WI38 (cell line): ENCODE results near the gene UFD1.

ENCODE experiments used
- H3K4me3 ChIP-seq: 2 replicates; pipeline ENCODE4 v1.5.1; 2011; ENCODE audit warnings: low read depth, mild to moderate bottlenecking, control low read depth, low read length
- CTCF ChIP-seq: IDR thresholded peaks from 2 replicates; pipeline ENCODE4 v1.5.1; 2012; ENCODE audit warnings: low read depth, mild to moderate bottlenecking, control low read depth, low read length

Gene UFD1

GRCh38 chr22:19506212-19506611 is 27.2 kb upstream of the UFD1 start:
- no peak overlapping the region for H3K4me3 ChIP-seq
- no peak for TF ChIP-seq CTCF

GRCh38 chr22:19505735-19506126 is 26.7 kb upstream of the UFD1 start:
- H3K4me3 ChIP-seq: no peak overlapping the region
- TF ChIP-seq CTCF: no peak

GRCh38 chr22:19504900-19505734 is 26.1 kb upstream of the UFD1 start:
- TF ChIP-seq CTCF: no peak
- no peak overlapping the region for H3K4me3 ChIP-seq

- H3K4me3 ChIP-seq: no peak overlapping the region
- TF ChIP-seq CTCF: no peak
These were observed 24.9 kb upstream of the UFD1 start for GRCh38 chr22:19503869-19504268.

GRCh38 chr22:19503367-19503766 is 24.4 kb upstream of the UFD1 start:
- TF ChIP-seq CTCF: no peak
- H3K4me3 ChIP-seq: no peak overlapping the region

- no peak overlapping the region for H3K4me3 ChIP-seq
- TF ChIP-seq CTCF: no peak
These were observed 23.0 kb upstream of the UFD1 start for GRCh38 chr22:19501897-19502447.

- TF ChIP-seq CTCF: no peak
- no peak overlapping the region for H3K4me3 ChIP-seq
These were observed 20.9 kb upstream of the UFD1 start for GRCh38 chr22:19499880-19500242.
